Upper lobe of left lung (tissue), 4 donors: ENCODE measurements around the gene TMEM37.

Experiments used
- CTCF ChIP-seq, 6 experiments: fragments of 450-650 bp in 4 of 6; fragments of 200-600 bp in 2 of 6; sonication (generic) in 2 of 6; IDR thresholded peaks; one replicate each; pipeline ENCODE4 v1.5.1; 2016 to 2019; ENCODE audit warnings: antibody characterized with exemption in 6 of 6
- EP300 ChIP-seq, 4 donors: sonication (generic); formaldehyde crosslinking; IDR thresholded peaks; one replicate each; pipeline ENCODE4 v1.5.1; 2017; ENCODE audit warnings: antibody characterized with exemption in 4 of 4, control low read depth in 2 of 4
- POLR2A ChIP-seq, 4 donors: fragments of 450-650 bp; IDR thresholded peaks; one replicate each; pipeline ENCODE4 v1.5.1; 2016 to 2017; ENCODE audit warnings: antibody characterized with exemption in 4 of 4, mild to moderate bottlenecking in 2 of 4
- POLR2AphosphoS5 ChIP-seq, 2 donors: sonication (generic); formaldehyde crosslinking; IDR thresholded peaks; one replicate each; pipeline ENCODE4 v1.5.1; 2017; ENCODE audit warnings: antibody characterized with exemption in 2 of 2

- TF ChIP-seq POLR2A (IDR thresholded peaks at IDR 0.05) (no peak), POLR2AphosphoS5 (IDR thresholded peaks at IDR 0.05) (no peak), CTCF (IDR thresholded peaks at IDR 0.05) (no peak), EP300 (IDR thresholded peaks at IDR 0.05) (no peak)
Measured at GRCh38 chr2:119449521-119449920, 17.9 kb downstream of the TMEM37 start.
